B cell (primary cell): ENCODE data around the gene CC2D2A. TPM values are rescaled to one million over a fixed set of nuclear protein-coding genes. Genes with fewer than 3 reads are reported as not detected.

ENCODE experiments used
- ATAC-seq: fragments of 200-7000 bp; cut with Tn5 transposase; one replicate; pipeline ENCODE4 v1.10.0; 2021; ENCODE audit warnings: low read depth, mild to moderate bottlenecking, moderate number of reproducible peaks, moderate library complexity
- CTCF ChIA-PET: fragments of 350-600 bp; sonication (Branson Sonifier 250); formaldehyde crosslinking; loops from one replicate; lab custom pipeline; 2021; ENCODE audit warnings: antibody characterized with exemption, inconsistent platforms; lab: Charles Lee
- POLR2A ChIA-PET: fragments of 350-600 bp; sonication (Branson Sonifier 250); formaldehyde crosslinking; loops from one replicate; lab custom pipeline; 2021; ENCODE audit warnings: antibody characterized with exemption; lab: Charles Lee
- DNase-seq: peaks from one replicate; pipeline ENCODE4 v3.0.0; 2013
- H2AFZ ChIP-seq: 2 replicates; pipeline ENCODE4 v1.6.1; 2012; ENCODE audit warnings: mild to moderate bottlenecking, low read depth, low read length; ENCODE audit not compliant: insufficient read depth, poor library complexity, severe bottlenecking
- H3K27ac ChIP-seq, 2 donors: 1 replicate in 1 of 2; 2 replicates in 1 of 2; pipeline ENCODE4 v1.5.1; 2012 to 2013; ENCODE audit warnings: low read length in 2 of 2, mild to moderate bottlenecking in 2 of 2, moderate library complexity in 1 of 2
- H3K27me3 ChIP-seq, 4 experiments: fragments of 200-600 bp in 1 of 4; sonication (generic) in 1 of 4; replicated peaks in 1 of 4; 1 replicate in 2 of 4; 2 replicates in 2 of 4; pipeline versions ENCODE4 v1.6.1 to v1.7.0; 2013 to 2016; ENCODE audit warnings: low read length in 3 of 4, mild to moderate bottlenecking in 2 of 4, mixed read lengths in 1 of 4, moderate library complexity in 1 of 4; ENCODE audit not compliant: insufficient read depth in 4 of 4, control insufficient read depth in 3 of 4; ENCODE audit errors: control extremely low read depth in 1 of 4
- H3K36me3 ChIP-seq, 2 experiments: replicated peaks in 1 of 2; 1 replicate in 1 of 2; 2 replicates in 1 of 2; pipeline versions ENCODE4 v1.6.1 to v1.7.1; 2013; ENCODE audit warnings: low read length in 1 of 2; ENCODE audit not compliant: insufficient read depth in 2 of 2, control insufficient read depth in 1 of 2; ENCODE audit errors: control extremely low read depth in 1 of 2, extremely low read depth in 1 of 2
- H3K4me1 ChIP-seq, 2 donors: fragments of 200-600 bp in 1 of 2; sonication (generic) in 1 of 2; 1 replicate in 1 of 2; 2 replicates in 1 of 2; pipeline versions ENCODE4 v1.5.1 to v1.6.1; 2013 to 2017; ENCODE audit warnings: low read length in 2 of 2; ENCODE audit not compliant: control insufficient read depth in 2 of 2, insufficient read depth in 2 of 2
- H3K4me2 ChIP-seq: replicated peaks from 2 replicates; pipeline ENCODE3; 2012; ENCODE audit warnings: mild to moderate bottlenecking, low read depth, low read length; ENCODE audit not compliant: poor library complexity, severe bottlenecking
- H3K4me3 ChIP-seq, 5 experiments: fragments of 200-600 bp in 1 of 5; sonication (generic) in 1 of 5; 1 replicate in 3 of 5; 2 replicates in 2 of 5; pipeline versions ENCODE4 v1.5.1 to v1.7.0; 2011 to 2016; ENCODE audit warnings: low read length in 4 of 5, mild to moderate bottlenecking in 4 of 5, low read depth in 2 of 5, control low read depth in 1 of 5, moderate library complexity in 1 of 5; ENCODE audit not compliant: insufficient read depth in 1 of 5; ENCODE audit errors: control extremely low read depth in 1 of 5, extremely low read depth in 1 of 5
- H3K79me2 ChIP-seq: fragments of 200-600 bp; sonication (generic); one replicate; pipeline ENCODE4 v1.6.0; 2016; ENCODE audit warnings: low read length; ENCODE audit not compliant: control insufficient read depth, insufficient read depth
- H3K9ac ChIP-seq: fragments of 200-600 bp; sonication (generic); 2 replicates; pipeline ENCODE4 v1.6.1; 2017; ENCODE audit warnings: mild to moderate bottlenecking, low read length, moderate library complexity
- H3K9me3 ChIP-seq, 3 donors: one replicate each; pipeline versions ENCODE4 v1.6.1 to v1.7.1; 2013; ENCODE audit warnings: low read length in 2 of 3; ENCODE audit not compliant: control insufficient read depth in 2 of 3, insufficient read depth in 1 of 3; ENCODE audit errors: control extremely low read depth in 1 of 3
- H4K20me1 ChIP-seq: 2 replicates; pipeline ENCODE4 v1.6.0; 2012; ENCODE audit warnings: mild to moderate bottlenecking, low read length; ENCODE audit not compliant: insufficient read depth, control insufficient read depth, poor library complexity, severe bottlenecking
- H3K27ac Mint-ChIP-seq: one replicate; pipeline ENCODE4 v1.8.0; 2021; ENCODE audit warnings: mixed read lengths
- H3K27me3 Mint-ChIP-seq: one replicate; pipeline ENCODE4 v1.8.0; 2021; ENCODE audit warnings: mixed read lengths
- H3K4me1 Mint-ChIP-seq: one replicate; pipeline ENCODE4 v1.8.0; 2021; ENCODE audit warnings: mixed read lengths
- H3K4me3 Mint-ChIP-seq: one replicate; pipeline ENCODE4 v1.8.0; 2021; ENCODE audit warnings: mixed read lengths
- H3K9me3 Mint-ChIP-seq: one replicate; pipeline ENCODE4 v1.8.0; 2022; ENCODE audit warnings: mixed read lengths; ENCODE audit not compliant: insufficient read depth
- EZH2 ChIP-seq: IDR thresholded peaks from 2 replicates; pipeline ENCODE4 v1.6.1; 2012; ENCODE audit warnings: borderline replicate concordance, low read depth, mild to moderate bottlenecking, moderate library complexity, low read length; ENCODE audit not compliant: insufficient read depth, poor library complexity, severe bottlenecking
- WGBS: methylation state at CpG from one replicate; pipeline ENCODE4 v1.1.5; 2013; ENCODE audit warnings: missing lambda C conversion rate; ENCODE audit not compliant: insufficient coverage; 5-methylcytosine and 5-hydroxymethylcytosine counted together
- intact Hi-C: fragments of 100-400 bp; cut with micrococcal nuclease; formaldehyde crosslinking; loops from one replicate; pipeline ENCODE4 v1.10.0; 2022
- polyA plus RNA-seq: library from polyadenylated mRNA; depleted of rRNA; stranded (reverse); fragments of >200 nt; gene quantifications from 2 replicates; pipeline ENCODE4 v1.2.3, GENCODE V29; 2012
- total RNA-seq, 2 donors: library from RNA; stranded (reverse); fragments of 120-200 nt in 1 of 2; gene quantifications; 1 replicate in 1 of 2; 2 replicates in 1 of 2; pipeline versions ENCODE4 v1.2.3 to v1.2.4, GENCODE V29; 2013 to 2022
- TF ChIP-seq, protein P1 (sequence below): fragments of 200-600 bp; IDR thresholded peaks from one replicate; pipeline ENCODE4 v1.8.0; 2022; ENCODE audit warnings: antibody characterized with exemption, mild to moderate bottlenecking

The CC2D2A gene
- total and polyA plus RNA-seq, 2 donors (not counting 1 experiment from before 2014, with no cell fraction given) = not detected

DNA sequence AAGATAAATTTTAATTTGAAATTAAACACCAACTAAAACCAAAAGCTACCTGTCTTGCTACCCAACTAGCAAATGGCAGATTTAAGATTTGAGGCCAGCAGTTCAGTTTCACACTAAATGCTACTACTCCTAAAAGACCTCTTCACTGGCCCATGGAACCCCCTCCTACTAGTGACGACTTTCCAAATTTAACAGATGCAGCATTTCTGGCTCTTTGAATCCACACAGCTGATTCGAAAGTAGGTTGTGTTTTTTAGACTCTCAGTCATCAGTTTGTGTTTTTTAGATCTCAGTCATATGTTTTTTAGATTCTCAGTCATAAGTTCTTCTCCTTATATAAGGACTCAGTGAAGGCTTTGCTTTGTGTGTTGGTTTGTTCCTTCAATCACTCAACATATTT lies 11.1 kb upstream of the CC2D2A start:
- Histone ChIP-seq H3K79me2 (no peaks in the 10 kb centered on the region), H3K9ac (no peak overlapping the region), H3K4me1 (peaks cover 14 to 16% of the 10 kb centered on the region in 2 donors), H3K4me3 (no peak overlapping the region), H4K20me1 (no peaks in the 10 kb centered on the region), H3K27ac (no peak overlapping the region), H3K27me3 (no peaks in the 10 kb centered on the region), H3K4me2 (no peak overlapping the region), H2AFZ (no peak overlapping the region), H3K36me3 (no peaks in the 10 kb centered on the region), H3K9me3 (no peaks in the 10 kb centered on the region)
- peaks cover 19% of the 10 kb centered on the region for H3K4me1 Mint-ChIP-seq
- ChIA-PET CTCF (interaction anchor here (1.0 to 5.0 kb wide), 13 partner anchors 12 to 1802 kb away, joined by 3 to 78 read pairs (median 22); partner anchors contain the start of gene CC2D2A), POLR2A (no interaction called here)
- peaks cover 12% of the 10 kb centered on the region for H3K27me3 Mint-ChIP-seq
- TF ChIP-seq, protein P1, sequence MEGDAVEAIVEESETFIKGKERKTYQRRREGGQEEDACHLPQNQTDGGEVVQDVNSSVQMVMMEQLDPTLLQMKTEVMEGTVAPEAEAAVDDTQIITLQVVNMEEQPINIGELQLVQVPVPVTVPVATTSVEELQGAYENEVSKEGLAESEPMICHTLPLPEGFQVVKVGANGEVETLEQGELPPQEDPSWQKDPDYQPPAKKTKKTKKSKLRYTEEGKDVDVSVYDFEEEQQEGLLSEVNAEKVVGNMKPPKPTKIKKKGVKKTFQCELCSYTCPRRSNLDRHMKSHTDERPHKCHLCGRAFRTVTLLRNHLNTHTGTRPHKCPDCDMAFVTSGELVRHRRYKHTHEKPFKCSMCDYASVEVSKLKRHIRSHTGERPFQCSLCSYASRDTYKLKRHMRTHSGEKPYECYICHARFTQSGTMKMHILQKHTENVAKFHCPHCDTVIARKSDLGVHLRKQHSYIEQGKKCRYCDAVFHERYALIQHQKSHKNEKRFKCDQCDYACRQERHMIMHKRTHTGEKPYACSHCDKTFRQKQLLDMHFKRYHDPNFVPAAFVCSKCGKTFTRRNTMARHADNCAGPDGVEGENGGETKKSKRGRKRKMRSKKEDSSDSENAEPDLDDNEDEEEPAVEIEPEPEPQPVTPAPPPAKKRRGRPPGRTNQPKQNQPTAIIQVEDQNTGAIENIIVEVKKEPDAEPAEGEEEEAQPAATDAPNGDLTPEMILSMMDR = no peak
- TF ChIP-seq EZH2 = no peak
- H3K4me3 Mint-ChIP-seq = no peak overlapping the region
- no peak overlapping the region for H3K27ac Mint-ChIP-seq
- H3K9me3 Mint-ChIP-seq = no peaks in the 10 kb centered on the region
- DNase-seq (no peak), ATAC-seq (no peak)
- WGBS = no CpG with 5 or more reads among the region's 2 CpGs
- intact Hi-C loops = loop anchor here (5.0 kb wide), 2 partner anchors 46 to 194 kb away; no protein-coding TSS in a partner anchor

DNA sequence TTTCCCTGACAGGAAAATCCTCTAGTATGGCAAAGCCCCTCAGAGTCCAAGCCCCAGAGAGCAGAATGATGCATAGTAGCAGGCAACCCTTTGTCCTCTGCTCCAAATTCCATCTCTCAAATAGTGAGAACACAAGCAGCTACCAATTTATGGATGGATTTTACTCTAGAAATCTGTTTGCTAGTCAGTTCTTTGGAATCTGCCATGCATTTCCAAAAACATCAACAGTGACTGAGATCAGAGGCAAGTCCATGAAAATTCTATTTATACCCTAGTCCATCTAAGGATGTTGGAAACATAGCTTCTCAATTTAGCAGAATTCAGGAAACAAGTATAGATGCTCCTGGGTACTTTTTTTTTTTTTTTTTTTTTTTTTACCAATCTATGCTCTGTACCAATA lies 10.0 kb upstream of the CC2D2A start:
- H3K9me3 Mint-ChIP-seq = no peaks in the 10 kb centered on the region

More for the DNA sequence above, 10.0 kb upstream of the CC2D2A start:
- peaks cover 19% of the 10 kb centered on the region for H3K4me1 Mint-ChIP-seq
- intact Hi-C loops = loop anchor here (5.0 kb wide), 2 partner anchors 47 to 193 kb away; no protein-coding TSS in a partner anchor
- H3K9me3 ChIP-seq = no peaks in the 10 kb centered on the region
- H3K9ac ChIP-seq = no peak overlapping the region
- no peaks in the 10 kb centered on the region for H3K79me2 ChIP-seq
- H3K27ac Mint-ChIP-seq = no peak overlapping the region
- no peak overlapping the region for H3K27ac ChIP-seq
- H3K4me2 ChIP-seq = no peak overlapping the region
- peaks cover 13% of the 10 kb centered on the region for H3K27me3 Mint-ChIP-seq
- no peak overlapping the region for H3K4me3 ChIP-seq
- POLR2A ChIA-PET = no interaction called here
- no peak overlapping the region for H3K4me3 Mint-ChIP-seq
- H3K4me1 ChIP-seq = peaks cover 14 to 16% of the 10 kb centered on the region in 2 donors
- DNase-seq (no peak), ATAC-seq (no peak)
- CTCF ChIA-PET = interaction anchor here (0.6 to 5.0 kb wide), 6 partner anchors 10 to 1805 kb away, joined by 3 to 78 read pairs (median 4); partner anchors contain the start of gene CC2D2A
- no peaks in the 10 kb centered on the region for H3K36me3 ChIP-seq
- no peaks in the 10 kb centered on the region for H4K20me1 ChIP-seq
- no peak overlapping the region for H2AFZ ChIP-seq
- no peaks in the 10 kb centered on the region for H3K27me3 ChIP-seq
- TF ChIP-seq, protein P1 = no peak
- TF ChIP-seq EZH2 = no peak
